Measurements from ENCODE around the gene TRIM47. TPM values are rescaled to one million over a fixed set of nuclear protein-coding genes. Genes with fewer than 3 reads are reported as not detected.

The TRIM47 gene
- total and polyA plus RNA-seq, 8 donors = 3.5 to 40.4 (median 18.1) TPM

GRCh38 chr17:75900691-75901533 is 22.5 kb upstream of the TRIM47 start:
- WGBS, 5 donors = 83 to 92% (median 86%) methylated on average over 11 to 13 of the region's 13 CpGs
- Histone ChIP-seq H3K27me3 (no peaks in the 10 kb centered on the region), H3K27ac (no peak overlapping the region), H3K4me1 (peaks cover 17 to 45% (median 40%) of the 10 kb centered on the region in 4 donors), H3K36me3 (peaks cover 43 to 59% (median 57%) of the 10 kb centered on the region in 4 donors), H3K9me3 (no peaks in the 10 kb centered on the region), H3K4me3 (no peak overlapping the region)
- no peak for DNase-seq
- intact Hi-C loops (cut with DNase I; ENCODE audit: low total_unique reads) = no loop called here
- TF ChIP-seq EP300 (IDR thresholded peaks at IDR 0.05) (no peak), POLR2A (IDR thresholded peaks at IDR 0.05) (no peak), CTCF (IDR thresholded peaks at IDR 0.05) (no peak), POLR2AphosphoS5 (IDR thresholded peaks at IDR 0.05) (no peak)

- Histone ChIP-seq H3K4me1 (peaks cover 21 to 46% (median 43%) of the 10 kb centered on the region in 4 donors), H3K4me3 (no peak overlapping the region), H3K36me3 (peaks cover 43 to 59% (median 57%) of the 10 kb centered on the region in 4 donors), H3K9me3 (no peaks in the 10 kb centered on the region), H3K27ac (no peak overlapping the region), H3K27me3 (no peaks in the 10 kb centered on the region)
- intact Hi-C loops (cut with DNase I; ENCODE audit: low total_unique reads) = no loop called here
- WGBS, 5 donors = 90 to 95% (median 94%) methylated on average over 17 to 23 of the region's 23 CpGs
- TF ChIP-seq POLR2A (IDR thresholded peaks at IDR 0.05) (no peak), POLR2AphosphoS5 (IDR thresholded peaks at IDR 0.05) (no peak), CTCF (IDR thresholded peaks at IDR 0.05) (no peak), EP300 (IDR thresholded peaks at IDR 0.05) (no peak)
- DNase-seq = no peak
These were observed 21.5 kb upstream of the TRIM47 start for GRCh38 chr17:75899767-75900468.

- TF ChIP-seq POLR2AphosphoS5 (IDR thresholded peaks at IDR 0.05) (no peak), POLR2A (IDR thresholded peaks at IDR 0.05) (no peak), CTCF (IDR thresholded peaks at IDR 0.05) (no peak), EP300 (IDR thresholded peaks at IDR 0.05) (no peak)
- H3K36me3 ChIP-seq = peaks cover 43 to 59% (median 57%) of the 10 kb centered on the region in 4 donors
- 86 to 92% (median 90%) methylated on average over 13 of the region's 13 CpGs for WGBS, 5 donors
- H3K4me1 ChIP-seq = peaks cover 27 to 52% (median 48%) of the 10 kb centered on the region in 4 donors
- no peak overlapping the region for H3K4me3 ChIP-seq
- H3K27me3 ChIP-seq = no peaks in the 10 kb centered on the region
- intact Hi-C loops (cut with DNase I; ENCODE audit: low total_unique reads) = no loop called here
- no peak for DNase-seq
- H3K9me3 ChIP-seq = no peaks in the 10 kb centered on the region
- H3K27ac ChIP-seq = no peak overlapping the region
These were observed 21.0 kb upstream of the TRIM47 start for GRCh38 chr17:75899353-75899752.

GRCh38 chr17:75898791-75899190 is 20.4 kb upstream of the TRIM47 start:
- peaks cover 22 to 52% (median 47%) of the 10 kb centered on the region in 4 donors for H3K4me1 ChIP-seq
- H3K9me3 ChIP-seq = no peaks in the 10 kb centered on the region
- peaks cover 43 to 59% (median 57%) of the 10 kb centered on the region in 4 donors for H3K36me3 ChIP-seq
- H3K27me3 ChIP-seq = no peaks in the 10 kb centered on the region
- TF ChIP-seq CTCF (IDR thresholded peaks at IDR 0.05) (no peak), EP300 (IDR thresholded peaks at IDR 0.05) (no peak), POLR2AphosphoS5 (IDR thresholded peaks at IDR 0.05) (no peak), POLR2A (IDR thresholded peaks at IDR 0.05) (no peak)
- no peak overlapping the region for H3K4me3 ChIP-seq
- no peak for DNase-seq
- intact Hi-C loops (cut with DNase I; ENCODE audit: low total_unique reads) = no loop called here
- no peak overlapping the region for H3K27ac ChIP-seq
- WGBS, 5 donors = 90 to 100% (median 95%) methylated on average over 5 to 16 of the region's 16 CpGs

Measured in stomach (tissue), 9 donors.